HepG2 (cell line): ENCODE measurements around the gene ANKZF1. TPM values are rescaled to one million over a fixed set of nuclear protein-coding genes. Genes with fewer than 3 reads are reported as not detected.
A peak's percentile ranks its signal among the peaks of the same experiment; 100 is the strongest.

ENCODE experiments used
- AFF4 ChIP-seq: sonication (generic); formaldehyde crosslinking; IDR thresholded peaks from 2 replicates; pipeline ENCODE4 v1.4.0; 2020; ENCODE audit warnings: missing genetic modification reagents
- MTF1 ChIP-seq: sonication (generic); formaldehyde crosslinking; IDR thresholded peaks from 2 replicates; pipeline ENCODE4 v1.5.0; 2020; ENCODE audit warnings: missing genetic modification reagents
- NR0B2 ChIP-seq: sonication (generic); formaldehyde crosslinking; IDR thresholded peaks from 2 replicates; pipeline ENCODE4 v1.4.0; 2020; ENCODE audit warnings: mild to moderate bottlenecking, missing genetic modification reagents
- RAD21 ChIP-seq: fragments of 450-650 bp; formaldehyde crosslinking; IDR thresholded peaks from 2 replicates; pipeline ENCODE4 v1.5.0; 2020; ENCODE audit warnings: mild to moderate bottlenecking
- TAF15 ChIP-seq: fragments of 200-400 bp; formaldehyde crosslinking; IDR thresholded peaks from one replicate; pipeline ENCODE4 v1.6.1; 2018; ENCODE audit warnings: mild to moderate bottlenecking, low read depth, low read length; ENCODE audit not compliant: poor library complexity, severe bottlenecking
- ZC3H13 ChIP-seq: sonication (generic); formaldehyde crosslinking; IDR thresholded peaks from 2 replicates; pipeline ENCODE4 v1.8.1; 2023; ENCODE audit warnings: mild to moderate bottlenecking, missing genetic modification reagents, moderate library complexity
- ZNF136 ChIP-seq: sonication (generic); formaldehyde crosslinking; IDR thresholded peaks from 2 replicates; pipeline ENCODE4 v1.8.1; 2022; ENCODE audit warnings: low read depth, mild to moderate bottlenecking, moderate library complexity, missing genetic modification reagents
- ZNF276 ChIP-seq: sonication (generic); formaldehyde crosslinking; IDR thresholded peaks from 2 replicates; pipeline ENCODE4 v1.4.0; 2020; ENCODE audit warnings: mild to moderate bottlenecking, low read depth, missing genetic modification reagents
- ZNF280D ChIP-seq: sonication (generic); formaldehyde crosslinking; IDR thresholded peaks from 2 replicates; pipeline ENCODE4 v1.5.1; 2020; ENCODE audit warnings: mild to moderate bottlenecking, missing genetic modification reagents
- ZNF513 ChIP-seq: sonication (generic); formaldehyde crosslinking; conservative IDR thresholded peaks from 2 replicates; pipeline ENCODE4 v1.5.0; 2020; ENCODE audit warnings: missing genetic modification reagents
- ZNF710 ChIP-seq: sonication (generic); formaldehyde crosslinking; IDR thresholded peaks from 2 replicates; pipeline ENCODE4 v1.5.0; 2020; ENCODE audit warnings: mild to moderate bottlenecking, missing genetic modification reagents, borderline replicate concordance
- ZNF75D ChIP-seq: sonication (generic); formaldehyde crosslinking; IDR thresholded peaks from 2 replicates; pipeline ENCODE4 v1.8.1; 2023; ENCODE audit warnings: missing genetic modification reagents, mild to moderate bottlenecking, borderline replicate concordance
- ZSCAN9 ChIP-seq: IDR thresholded peaks from 2 replicates; pipeline ENCODE4 v1.6.1; 2016; ENCODE audit warnings: borderline replicate concordance
- polyA plus RNA-seq, 8 experiments: library from polyadenylated mRNA; depleted of rRNA in 3 of 8; stranded (reverse) in 7 of 8; unstranded in 1 of 8; fragments of >200 nt; fragmentation: Illumina TruSeq in 4 of 8; extraction: Trizol in 4 of 8; gene quantifications; 2 replicates each; pipeline versions ENCODE4 v1.2.1 to v1.2.3, GENCODE V29; 2011 to 2016; ENCODE audit warnings: low read depth in 4 of 8, missing spikeins in 1 of 8, mixed read lengths in 1 of 8; ENCODE audit not compliant: insufficient read depth in 1 of 8
- total RNA-seq, 5 experiments: library from RNA; depleted of rRNA; stranded (reverse); fragments of >200 nt; fragmentation: Illumina TruSeq; extraction: Trizol; gene quantifications; 2 replicates each; pipeline ENCODE4 v1.2.3, GENCODE V29; 2016; ENCODE audit warnings: low read depth in 1 of 5

ANKZF1 gene
- total and polyA plus RNA-seq, 2 of the 13 experiments (the other 11 are each of a cell fraction or from before 2014, with no cell fraction given) = 25.3 to 128 TPM

- TF ChIP-seq ZNF710 (peak; percentile 32; the same call in 1 of the 2 replicates), ZNF280D (CRISPR knock-in tag) (0 out of 2 replicates have a peak, but pooled peaks have one; percentile 46), ZSCAN9 (CRISPR knock-in tag) (no peak), NR0B2 (CRISPR knock-in tag) (0 out of 2 replicates have a peak, but pooled peaks have one; percentile 13), ZNF276 (no peak), RAD21 (CRISPR knock-in tag) (no peak), ZC3H13 (CRISPR knock-in tag) (0 out of 2 replicates have a peak, but pooled peaks have one; percentile 25), ZNF75D (no peak), ZNF513 (CRISPR knock-in tag) (no peak), TAF15 (peak; percentile 65), ZNF136 (0 out of 2 replicates have a peak, but pooled peaks have one; percentile 45), MTF1 (CRISPR knock-in tag) (no peak), AFF4 (CRISPR knock-in tag) (no peak)
These were observed 24.4 kb downstream of the ANKZF1 start, which contains the start of gene TUBA4A (continued) for GRCh38 chr2:219253753-219254589.
